GM19452 (cell line): ENCODE measurements around the gene SERPIND1.

ENCODE experiments used
- ATAC-seq: cut with Tn5 transposase; IDR thresholded peaks from one replicate; pipeline ENCODE4 v1.9.1; 2021; ENCODE audit not compliant: unreplicated experiment

Gene SERPIND1

GRCh38 chr22:20771918-20772625, 1.8 kb upstream of the SERPIND1 start:
- ATAC-seq, result no peak

GRCh38 chr22:20774882-20775281, 969 bp downstream of the SERPIND1 start:
- ATAC-seq, result no peak

- ATAC-seq, result no peak
Measured at GRCh38 chr22:20775342-20775895, 1.5 kb downstream of the SERPIND1 start.

GRCh38 chr22:20776624-20777405, 2.9 kb downstream of the SERPIND1 start:
- ATAC-seq, result no peak

GRCh38 chr22:20777420-20778177, 3.7 kb downstream of the SERPIND1 start:
- no peak for ATAC-seq

GRCh38 chr22:20779014-20779817, 5.3 kb downstream of the SERPIND1 start:
- no peak for ATAC-seq

- ATAC-seq, result no peak
Measured at GRCh38 chr22:20779818-20780158, 5.9 kb downstream of the SERPIND1 start.

- ATAC-seq, result no peak
Measured at GRCh38 chr22:20781272-20781990, 7.5 kb downstream of the SERPIND1 start.

GRCh38 chr22:20782083-20782482, 8.2 kb downstream of the SERPIND1 start:
- ATAC-seq, result no peak

- ATAC-seq, result no peak
Measured at GRCh38 chr22:20782596-20783299, 8.8 kb downstream of the SERPIND1 start.

- ATAC-seq, result no peak
Measured at GRCh38 chr22:20783300-20783673, 9.4 kb downstream of the SERPIND1 start.

GRCh38 chr22:20783844-20784723, 10.2 kb downstream of the SERPIND1 start:
- ATAC-seq, result no peak

- ATAC-seq, result no peak
Measured at GRCh38 chr22:20785415-20785814, 11.5 kb downstream of the SERPIND1 start.

GRCh38 chr22:20786048-20786447, 12.1 kb downstream of the SERPIND1 start:
- no peak for ATAC-seq

- ATAC-seq, result no peak
Measured at GRCh38 chr22:20786536-20786979, 12.6 kb downstream of the SERPIND1 start.

- ATAC-seq, result no peak
Measured at GRCh38 chr22:20787223-20787622, 13.3 kb downstream of the SERPIND1 start.

GRCh38 chr22:20787746-20788626, 14.1 kb downstream of the SERPIND1 start:
- no peak for ATAC-seq
